Measurements from ENCODE around the gene PDXK.

Gene PDXK

DNA sequence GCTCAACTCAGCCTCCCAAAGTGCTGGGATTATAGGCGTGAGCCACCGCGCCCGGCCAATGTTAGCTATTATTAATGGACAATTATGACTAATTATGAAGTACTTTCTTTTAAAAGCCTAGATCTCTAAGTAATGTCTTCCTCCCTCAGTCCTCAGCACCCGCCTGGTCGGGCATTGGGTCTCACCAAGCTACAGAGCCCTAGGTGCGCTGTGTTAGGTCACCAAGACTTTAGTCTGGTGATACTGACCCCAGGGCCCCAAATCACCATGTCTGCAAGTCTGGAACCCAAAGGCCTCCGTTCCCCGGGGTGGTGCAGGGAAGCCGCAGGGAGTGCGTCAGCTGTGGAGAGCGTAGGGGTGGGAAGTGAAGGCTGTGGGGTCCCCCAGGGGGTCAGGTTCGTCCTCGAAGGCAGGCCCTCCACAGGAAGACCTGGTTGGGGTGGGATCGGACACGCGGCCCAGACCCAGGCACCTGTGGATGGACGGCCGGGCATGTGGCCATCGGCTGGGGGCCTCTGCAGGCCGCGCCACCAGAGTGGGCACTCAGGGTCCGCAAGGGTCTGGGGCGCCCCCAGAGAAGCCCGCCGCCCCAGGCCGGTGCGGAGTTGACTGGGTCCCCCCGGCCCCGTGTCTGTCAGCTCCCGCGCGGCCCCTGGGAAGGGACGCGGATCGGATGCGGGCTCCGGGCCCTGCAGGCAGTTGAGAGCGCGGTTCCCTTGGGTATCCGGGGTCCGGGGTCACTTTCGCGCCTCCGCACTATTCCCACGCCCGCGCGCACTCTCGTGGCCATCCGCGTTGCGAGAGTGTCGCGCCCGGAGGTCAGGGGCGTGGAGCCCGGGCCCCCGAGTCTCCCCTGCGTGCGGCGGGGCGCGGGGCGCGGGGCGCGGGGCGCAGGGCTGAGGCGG is 710 bp upstream of the PDXK start:
- in situ Hi-C loops (cut with HindIII; ENCODE audit: low sequenced_read_pairs), result no loop called here

DNA sequence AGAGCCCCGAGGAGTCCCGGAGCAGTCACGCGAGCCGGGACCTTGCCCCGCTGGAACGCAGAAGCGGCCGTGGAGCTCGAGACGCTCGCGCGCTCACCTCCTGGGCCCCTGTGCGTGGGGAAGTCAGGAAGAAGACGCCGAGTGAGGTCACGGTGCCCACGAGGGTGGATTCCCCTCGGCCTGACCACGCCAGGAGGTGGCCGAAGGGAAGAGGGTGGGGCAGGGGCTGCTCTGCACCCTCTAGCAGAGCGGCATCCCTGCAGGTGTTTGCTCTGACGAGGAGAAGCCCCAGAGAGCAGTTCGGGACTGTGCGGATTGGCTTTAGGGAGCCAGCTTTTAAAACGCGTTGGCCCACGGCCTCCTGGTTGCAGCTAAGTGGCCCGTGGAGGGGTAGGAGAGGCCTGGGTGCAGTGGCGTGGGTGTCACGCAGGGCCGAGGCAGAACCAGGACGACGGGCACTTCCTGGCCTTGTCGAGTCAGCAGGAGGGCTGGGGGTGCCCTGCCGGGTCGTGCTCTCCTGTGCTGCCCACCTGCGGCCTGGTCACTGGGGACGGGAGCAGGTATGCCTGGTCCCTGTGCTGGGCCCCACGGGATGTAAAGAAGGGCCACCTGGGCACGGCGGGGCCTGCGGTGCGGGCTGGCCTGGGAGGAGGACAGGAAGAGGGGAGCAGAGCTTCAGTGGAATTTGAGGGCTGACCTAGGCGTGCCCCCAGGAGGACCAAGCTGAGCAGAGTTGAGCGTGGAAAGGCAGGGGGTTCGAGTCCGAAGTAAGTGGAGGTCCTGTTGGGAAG is 1.0 kb downstream of the PDXK start:
- TF ChIP-seq, protein P1, sequence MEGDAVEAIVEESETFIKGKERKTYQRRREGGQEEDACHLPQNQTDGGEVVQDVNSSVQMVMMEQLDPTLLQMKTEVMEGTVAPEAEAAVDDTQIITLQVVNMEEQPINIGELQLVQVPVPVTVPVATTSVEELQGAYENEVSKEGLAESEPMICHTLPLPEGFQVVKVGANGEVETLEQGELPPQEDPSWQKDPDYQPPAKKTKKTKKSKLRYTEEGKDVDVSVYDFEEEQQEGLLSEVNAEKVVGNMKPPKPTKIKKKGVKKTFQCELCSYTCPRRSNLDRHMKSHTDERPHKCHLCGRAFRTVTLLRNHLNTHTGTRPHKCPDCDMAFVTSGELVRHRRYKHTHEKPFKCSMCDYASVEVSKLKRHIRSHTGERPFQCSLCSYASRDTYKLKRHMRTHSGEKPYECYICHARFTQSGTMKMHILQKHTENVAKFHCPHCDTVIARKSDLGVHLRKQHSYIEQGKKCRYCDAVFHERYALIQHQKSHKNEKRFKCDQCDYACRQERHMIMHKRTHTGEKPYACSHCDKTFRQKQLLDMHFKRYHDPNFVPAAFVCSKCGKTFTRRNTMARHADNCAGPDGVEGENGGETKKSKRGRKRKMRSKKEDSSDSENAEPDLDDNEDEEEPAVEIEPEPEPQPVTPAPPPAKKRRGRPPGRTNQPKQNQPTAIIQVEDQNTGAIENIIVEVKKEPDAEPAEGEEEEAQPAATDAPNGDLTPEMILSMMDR (IDR thresholded peaks at IDR 0.05; ENCODE audit: low read depth, low read length), result no peak
- in situ Hi-C loops (cut with HindIII; ENCODE audit: low sequenced_read_pairs), result no loop called here
- peak overlapping the region; percentile 52 for H3K4me3 ChIP-seq (ENCODE audit: low read depth, low read length)
- no peak for DNase-seq (ENCODE audit: low read depth, low spot score)

More for the DNA sequence above, 710 bp upstream of the PDXK start:
- DNase-seq (ENCODE audit: low read depth, low spot score), result no peak
- TF ChIP-seq, protein P1 (IDR thresholded peaks at IDR 0.05; ENCODE audit: low read depth, low read length), result no peak
- peak overlapping the region; percentile 52 for H3K4me3 ChIP-seq (ENCODE audit: low read depth, low read length)

DNA sequence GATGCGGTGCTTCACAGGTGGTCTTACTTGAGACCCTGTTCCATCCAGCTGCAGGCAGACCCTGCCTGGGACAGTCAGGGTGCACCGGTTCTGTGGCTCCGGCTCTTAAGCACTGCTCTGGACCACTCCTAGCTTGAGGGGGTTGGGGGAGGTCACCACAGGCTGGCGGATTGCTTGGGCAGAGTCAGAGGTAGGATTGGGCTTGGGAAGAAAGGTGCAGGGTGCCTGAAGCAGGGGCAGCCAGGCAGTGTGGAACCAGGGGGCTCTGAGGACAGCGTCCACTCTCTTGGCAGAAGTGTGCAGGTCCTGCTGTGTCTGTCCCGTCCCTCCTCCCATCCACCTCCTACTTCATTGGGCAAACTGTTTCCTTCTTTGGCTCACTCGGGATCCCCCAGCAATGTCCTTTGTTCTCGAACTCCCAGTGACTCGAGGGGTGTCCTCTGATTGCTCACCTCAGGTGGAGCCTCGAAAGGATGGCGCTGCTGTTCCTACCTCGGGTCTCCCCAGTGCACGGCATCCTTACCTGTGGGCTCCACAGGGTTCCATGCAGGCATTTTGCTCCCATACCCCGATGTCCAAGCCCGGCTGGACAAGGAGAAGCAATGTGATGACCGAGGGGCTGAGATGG is 1.7 kb downstream of the PDXK start:
- in situ Hi-C loops (cut with HindIII; ENCODE audit: low sequenced_read_pairs), result no loop called here
- TF ChIP-seq, protein P1 (IDR thresholded peaks at IDR 0.05; ENCODE audit: low read depth, low read length), result no peak
- DNase-seq (ENCODE audit: low read depth, low spot score), result no peak
- peak overlapping the region; percentile 52 for H3K4me3 ChIP-seq (ENCODE audit: low read depth, low read length)

DNA sequence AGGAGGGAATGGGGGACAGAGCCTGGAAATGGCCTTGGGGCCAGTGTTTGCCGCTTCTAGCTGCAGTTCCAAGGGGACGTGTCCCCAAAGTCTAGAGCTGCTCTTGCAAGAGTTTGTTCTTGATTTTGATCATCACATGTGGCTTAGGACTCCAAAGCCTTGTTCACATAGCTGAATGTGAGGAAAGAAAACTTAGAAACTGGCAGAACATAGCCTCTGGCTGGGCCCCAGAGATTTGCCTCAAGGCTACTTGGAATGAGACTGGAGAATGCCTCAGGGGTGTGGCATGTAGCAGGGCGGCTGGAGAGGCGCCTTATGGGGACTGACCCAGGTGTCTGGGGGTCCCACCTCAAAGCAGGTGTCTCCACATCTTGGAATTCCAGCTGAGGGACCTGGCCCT is 2.3 kb downstream of the PDXK start:
- in situ Hi-C loops (cut with HindIII; ENCODE audit: low sequenced_read_pairs), result no loop called here
- H3K4me3 ChIP-seq (ENCODE audit: low read depth, low read length), result no peak overlapping the region
- DNase-seq (ENCODE audit: low read depth, low spot score), result no peak
- TF ChIP-seq, protein P1 (IDR thresholded peaks at IDR 0.05; ENCODE audit: low read depth, low read length), result no peak

DNA sequence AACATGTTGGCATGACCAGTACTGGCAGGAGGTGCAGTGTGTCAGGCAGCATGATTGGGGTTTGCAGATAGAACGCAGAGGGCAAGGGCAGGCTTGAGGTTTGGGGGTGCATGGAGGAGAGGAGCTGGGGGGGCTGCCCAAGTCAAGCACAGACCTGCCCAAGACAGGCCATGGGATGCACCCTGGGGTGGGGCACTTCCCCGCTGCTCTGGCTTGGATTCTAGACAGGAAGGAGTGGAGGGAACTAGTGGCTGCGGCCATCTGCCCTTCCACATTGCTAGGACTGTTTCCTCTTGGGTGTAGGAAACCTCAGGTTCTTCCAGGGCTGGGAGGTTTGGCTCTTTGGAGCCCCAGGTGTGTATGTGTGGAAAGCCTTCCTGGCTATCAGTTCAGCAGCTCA is 3.0 kb downstream of the PDXK start:
- no peak for DNase-seq (ENCODE audit: low read depth, low spot score)
- in situ Hi-C loops (cut with HindIII; ENCODE audit: low sequenced_read_pairs), result no loop called here
- H3K4me3 ChIP-seq (ENCODE audit: low read depth, low read length), result no peak overlapping the region
- TF ChIP-seq, protein P1 (IDR thresholded peaks at IDR 0.05; ENCODE audit: low read depth, low read length), result no peak

DNA sequence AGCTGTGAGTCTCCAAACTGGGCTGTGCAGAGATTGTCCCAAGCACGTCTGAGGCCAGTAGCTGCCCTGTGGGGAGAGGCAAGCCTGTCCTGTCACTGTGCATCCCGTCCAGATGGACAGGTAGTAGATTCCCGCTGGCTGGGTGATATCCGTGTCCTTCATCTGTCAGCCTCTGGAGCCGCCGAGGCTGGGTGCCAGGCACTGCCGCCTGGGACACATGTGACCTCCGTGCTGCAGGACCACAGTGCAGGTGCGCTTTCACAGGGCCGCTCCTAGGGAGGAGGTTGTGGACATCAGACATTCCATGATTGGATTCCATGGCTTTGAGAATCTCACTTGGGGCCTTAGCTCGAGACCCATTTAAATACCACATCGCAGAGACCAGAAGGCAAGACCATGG is 4.7 kb downstream of the PDXK start:
- TF ChIP-seq, protein P1 (IDR thresholded peaks at IDR 0.05; ENCODE audit: low read depth, low read length), result no peak
- in situ Hi-C loops (cut with HindIII; ENCODE audit: low sequenced_read_pairs), result no loop called here
- H3K4me3 ChIP-seq (ENCODE audit: low read depth, low read length), result no peak overlapping the region
- no peak for DNase-seq (ENCODE audit: low read depth, low spot score)

Data from astrocyte of the spinal cord (primary cell).